HepG2 (cell line): ENCODE measurements around the gene FJX1. TPM values are rescaled to one million over a fixed set of nuclear protein-coding genes. Genes with fewer than 3 reads are reported as not detected.
A peak's percentile ranks its signal among the peaks of the same experiment; 100 is the strongest.

ENCODE experiments used
- AHDC1 ChIP-seq: sonication (generic); formaldehyde crosslinking; IDR thresholded peaks from 2 replicates; pipeline ENCODE4 v1.5.1; 2020; ENCODE audit warnings: mild to moderate bottlenecking, missing genetic modification reagents, borderline replicate concordance
- KIAA2018 ChIP-seq: sonication (generic); formaldehyde crosslinking; IDR thresholded peaks from 2 replicates; pipeline ENCODE4 v1.5.0; 2020; ENCODE audit warnings: mild to moderate bottlenecking, missing genetic modification reagents, borderline replicate concordance
- SNAPC2 ChIP-seq: sonication (generic); formaldehyde crosslinking; IDR thresholded peaks from 2 replicates; pipeline ENCODE4 v1.8.1; 2022; ENCODE audit warnings: mild to moderate bottlenecking, missing genetic modification reagents
- TERF1 ChIP-seq: sonication (generic); formaldehyde crosslinking; IDR thresholded peaks from 2 replicates; pipeline ENCODE4 v1.8.0; 2022; ENCODE audit warnings: mild to moderate bottlenecking, missing genetic modification reagents, moderate library complexity
- TSC22D2 ChIP-seq: sonication (generic); formaldehyde crosslinking; IDR thresholded peaks from 2 replicates; pipeline ENCODE4 v1.5.1; 2020; ENCODE audit warnings: missing genetic modification reagents, mild to moderate bottlenecking, borderline replicate concordance
- polyA plus RNA-seq, 8 experiments: library from polyadenylated mRNA; depleted of rRNA in 3 of 8; stranded (reverse) in 7 of 8; unstranded in 1 of 8; fragments of >200 nt; fragmentation: Illumina TruSeq in 4 of 8; extraction: Trizol in 4 of 8; gene quantifications; 2 replicates each; pipeline versions ENCODE4 v1.2.1 to v1.2.3, GENCODE V29; 2011 to 2016; ENCODE audit warnings: low read depth in 4 of 8, missing spikeins in 1 of 8, mixed read lengths in 1 of 8; ENCODE audit not compliant: insufficient read depth in 1 of 8
- total RNA-seq, 5 experiments: library from RNA; depleted of rRNA; stranded (reverse); fragments of >200 nt; fragmentation: Illumina TruSeq; extraction: Trizol; gene quantifications; 2 replicates each; pipeline ENCODE4 v1.2.3, GENCODE V29; 2016; ENCODE audit warnings: low read depth in 1 of 5
- TF ChIP-seq, protein P1 (sequence below): sonication (generic); formaldehyde crosslinking; IDR thresholded peaks from 2 replicates; pipeline ENCODE4 v1.4.0; 2020; ENCODE audit warnings: missing genetic modification reagents, borderline replicate concordance

The FJX1 gene
- total and polyA plus RNA-seq, 2 of the 13 experiments (the other 11 are each of a cell fraction or from before 2014, with no cell fraction given): 0.40 to 0.82 TPM

- TF ChIP-seq KIAA2018 (CRISPR knock-in tag): no peak
- TF ChIP-seq TSC22D2: no peak
- TF ChIP-seq SNAPC2 (CRISPR knock-in tag): 0 out of 2 replicates have a peak, but pooled peaks have one; percentile 39
- TF ChIP-seq, protein P1, sequence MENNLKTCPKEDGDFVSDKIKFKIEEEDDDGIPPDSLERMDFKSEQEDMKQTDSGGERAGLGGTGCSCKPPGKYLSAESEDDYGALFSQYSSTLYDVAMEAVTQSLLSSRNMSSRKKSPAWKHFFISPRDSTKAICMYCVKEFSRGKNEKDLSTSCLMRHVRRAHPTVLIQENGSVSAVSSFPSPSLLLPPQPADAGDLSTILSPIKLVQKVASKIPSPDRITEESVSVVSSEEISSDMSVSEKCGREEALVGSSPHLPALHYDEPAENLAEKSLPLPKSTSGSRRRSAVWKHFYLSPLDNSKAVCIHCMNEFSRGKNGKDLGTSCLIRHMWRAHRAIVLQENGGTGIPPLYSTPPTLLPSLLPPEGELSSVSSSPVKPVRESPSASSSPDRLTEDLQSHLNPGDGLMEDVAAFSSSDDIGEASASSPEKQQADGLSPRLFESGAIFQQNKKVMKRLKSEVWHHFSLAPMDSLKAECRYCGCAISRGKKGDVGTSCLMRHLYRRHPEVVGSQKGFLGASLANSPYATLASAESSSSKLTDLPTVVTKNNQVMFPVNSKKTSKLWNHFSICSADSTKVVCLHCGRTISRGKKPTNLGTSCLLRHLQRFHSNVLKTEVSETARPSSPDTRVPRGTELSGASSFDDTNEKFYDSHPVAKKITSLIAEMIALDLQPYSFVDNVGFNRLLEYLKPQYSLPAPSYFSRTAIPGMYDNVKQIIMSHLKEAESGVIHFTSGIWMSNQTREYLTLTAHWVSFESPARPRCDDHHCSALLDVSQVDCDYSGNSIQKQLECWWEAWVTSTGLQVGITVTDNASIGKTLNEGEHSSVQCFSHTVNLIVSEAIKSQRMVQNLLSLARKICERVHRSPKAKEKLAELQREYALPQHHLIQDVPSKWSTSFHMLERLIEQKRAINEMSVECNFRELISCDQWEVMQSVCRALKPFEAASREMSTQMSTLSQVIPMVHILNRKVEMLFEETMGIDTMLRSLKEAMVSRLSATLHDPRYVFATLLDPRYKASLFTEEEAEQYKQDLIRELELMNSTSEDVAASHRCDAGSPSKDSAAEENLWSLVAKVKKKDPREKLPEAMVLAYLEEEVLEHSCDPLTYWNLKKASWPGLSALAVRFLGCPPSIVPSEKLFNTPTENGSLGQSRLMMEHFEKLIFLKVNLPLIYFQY (CRISPR knock-in tag): no peak
- TF ChIP-seq TERF1 (CRISPR knock-in tag): no peak
- TF ChIP-seq AHDC1: peak; percentile 97; the same call in 1 of the 2 replicates
Measured at GRCh38 chr11:35662061-35662648, 43.9 kb downstream of the FJX1 start (continued).
